A673 (cell line): Measurements from ENCODE around the gene MMP8.

Experiments used
- EZH2 ChIP-seq: fragments of 200-600 bp; sonication (generic); IDR thresholded peaks from 2 replicates; pipeline ENCODE4 v1.6.1; 2017; ENCODE audit warnings: borderline replicate concordance, low read depth, mild to moderate bottlenecking, mixed read lengths, antibody characterized with exemption, low read length; ENCODE audit not compliant: poor library complexity, severe bottlenecking
- TF ChIP-seq, protein P1 (sequence below): fragments of 300-800, 200-600 bp; sonication (generic); conservative IDR thresholded peaks from 2 replicates; pipeline ENCODE4 v1.5.1; 2017; ENCODE audit warnings: low read depth, mild to moderate bottlenecking, antibody characterized with exemption, low read length, moderate library complexity, mixed read lengths

DNA sequence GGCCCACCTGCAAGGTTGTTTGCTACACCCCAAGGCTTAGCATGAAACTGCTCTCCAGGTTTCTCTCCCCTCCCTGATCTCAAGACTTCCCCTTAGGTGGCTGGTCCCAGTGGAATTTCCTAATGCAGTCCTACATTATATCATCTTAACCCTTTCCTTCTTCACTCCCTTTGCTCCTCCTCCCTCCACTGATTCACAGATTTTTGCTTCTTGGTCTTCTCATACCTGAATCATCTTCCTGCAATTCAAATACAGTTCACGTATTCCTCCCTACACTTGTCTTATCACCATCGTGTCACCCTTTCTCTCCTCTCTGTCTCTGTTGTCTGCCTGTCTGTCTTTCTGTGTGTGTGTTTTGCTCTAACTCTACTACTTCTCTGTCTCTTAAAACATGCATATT is 38.7 kb upstream of the MMP8 start:
- TF ChIP-seq, protein P1, sequence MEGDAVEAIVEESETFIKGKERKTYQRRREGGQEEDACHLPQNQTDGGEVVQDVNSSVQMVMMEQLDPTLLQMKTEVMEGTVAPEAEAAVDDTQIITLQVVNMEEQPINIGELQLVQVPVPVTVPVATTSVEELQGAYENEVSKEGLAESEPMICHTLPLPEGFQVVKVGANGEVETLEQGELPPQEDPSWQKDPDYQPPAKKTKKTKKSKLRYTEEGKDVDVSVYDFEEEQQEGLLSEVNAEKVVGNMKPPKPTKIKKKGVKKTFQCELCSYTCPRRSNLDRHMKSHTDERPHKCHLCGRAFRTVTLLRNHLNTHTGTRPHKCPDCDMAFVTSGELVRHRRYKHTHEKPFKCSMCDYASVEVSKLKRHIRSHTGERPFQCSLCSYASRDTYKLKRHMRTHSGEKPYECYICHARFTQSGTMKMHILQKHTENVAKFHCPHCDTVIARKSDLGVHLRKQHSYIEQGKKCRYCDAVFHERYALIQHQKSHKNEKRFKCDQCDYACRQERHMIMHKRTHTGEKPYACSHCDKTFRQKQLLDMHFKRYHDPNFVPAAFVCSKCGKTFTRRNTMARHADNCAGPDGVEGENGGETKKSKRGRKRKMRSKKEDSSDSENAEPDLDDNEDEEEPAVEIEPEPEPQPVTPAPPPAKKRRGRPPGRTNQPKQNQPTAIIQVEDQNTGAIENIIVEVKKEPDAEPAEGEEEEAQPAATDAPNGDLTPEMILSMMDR = no peak
- no peak for TF ChIP-seq EZH2
